Stomach (tissue), 9 donors: Measurements from ENCODE around the gene TLCD1. TPM values are rescaled to one million over a fixed set of nuclear protein-coding genes. Genes with fewer than 3 reads are reported as not detected.

Source experiments
- DNase-seq, 2 donors: peaks; one replicate each; pipeline versions ENCODE4 v3.0.0 to v3.0.0-alpha.2; 2013 to 2019
- H3K27ac ChIP-seq, 5 donors: fragments of 200-600 bp in 4 of 5; sonication (generic) in 4 of 5; one replicate each; pipeline ENCODE4 v1.5.1; 2013 to 2019; ENCODE audit warnings: mild to moderate bottlenecking in 1 of 5, moderate library complexity in 1 of 5
- H3K27me3 ChIP-seq, 3 donors: fragments of 200-600 bp; sonication (generic); one replicate each; pipeline ENCODE4 v1.5.1; 2017 to 2019; ENCODE audit warnings: mixed run types in 1 of 3
- H3K36me3 ChIP-seq, 4 donors: fragments of 200-600 bp; sonication (generic); 1 replicate in 3 of 4; 2 replicates in 1 of 4; pipeline ENCODE4 v1.5.1; 2016 to 2019
- H3K4me1 ChIP-seq, 4 donors: fragments of 200-600 bp; sonication (generic); one replicate each; pipeline ENCODE4 v1.5.1; 2016 to 2019
- H3K4me3 ChIP-seq, 4 donors: fragments of 200-600 bp; sonication (generic) in 3 of 4; one replicate each; pipeline ENCODE4 v1.5.1; 2016 to 2019; ENCODE audit warnings: mild to moderate bottlenecking in 1 of 4
- H3K9me3 ChIP-seq, 4 donors: fragments of 200-600 bp; sonication (generic); one replicate each; pipeline ENCODE4 v1.5.1; 2016 to 2019
- CTCF ChIP-seq, 7 experiments: fragments of 450-650 bp in 4 of 7; fragments of 200-600 bp in 3 of 7; sonication (generic) in 3 of 7; IDR thresholded peaks; one replicate each; pipeline ENCODE4 v1.5.1; 2016 to 2019; ENCODE audit warnings: antibody characterized with exemption in 7 of 7, control low read depth in 2 of 7, mild to moderate bottlenecking in 1 of 7
- EP300 ChIP-seq: sonication (generic); formaldehyde crosslinking; IDR thresholded peaks from one replicate; pipeline ENCODE4 v1.6.1; 2017; ENCODE audit warnings: antibody characterized with exemption
- POLR2A ChIP-seq, 4 donors: fragments of 450-650 bp; IDR thresholded peaks; one replicate each; pipeline ENCODE4 v1.6.1; 2016; ENCODE audit warnings: antibody characterized with exemption in 4 of 4, control low read depth in 2 of 4, mild to moderate bottlenecking in 1 of 4, moderate library complexity in 1 of 4
- POLR2AphosphoS5 ChIP-seq, 3 donors: sonication (generic); formaldehyde crosslinking; IDR thresholded peaks; one replicate each; pipeline ENCODE4 v1.6.1; 2016; ENCODE audit warnings: antibody characterized with exemption in 3 of 3
- WGBS, 5 donors: extraction: QIAGEN DNeasy Blood & Tissue Kit in 3 of 5; methylation state at CpG; one replicate each; pipeline versions ENCODE4 v1.1.5 to v1.1.7; 2013 to 2018; 5-methylcytosine and 5-hydroxymethylcytosine counted together
- intact Hi-C: fragments of 100-400 bp; cut with DNase I; formaldehyde crosslinking; loops from one replicate; pipeline ENCODE4 v1.15.1; 2023; ENCODE audit warnings: low total_unique reads
- polyA plus RNA-seq, 3 donors: library from polyadenylated mRNA; stranded (reverse); fragments of 200-250 nt; gene quantifications; one replicate each; pipeline ENCODE4 v1.2.3, GENCODE V29; 2013
- total RNA-seq, 5 donors: library from RNA; depleted of rRNA; stranded (reverse); fragments of >200 nt; gene quantifications; one replicate each; pipeline versions ENCODE4 v1.1.0 to v1.2.3, GENCODE V29; 2014 to 2016
- donor health status: healthy with polysubstance abuse.
- donor health status: Bipolar disorder and iron deficiency.
- donor health status: healthy.

TLCD1 gene
- total and polyA plus RNA-seq, 8 donors: 2.6 to 21.0 (median 10.0) TPM; not detected in 2

GRCh38 chr17:28758411-28759121, 32.5 kb upstream of the TLCD1 start:
- no peaks in the 10 kb centered on the region for H3K9me3 ChIP-seq
- H3K27me3 ChIP-seq: no peaks in the 10 kb centered on the region
- no peak overlapping the region for H3K4me3 ChIP-seq
- H3K36me3 ChIP-seq: peaks cover 19 to 52% (median 43%) of the 10 kb centered on the region in 4 donors
- no peak for TF ChIP-seq EP300
- no peak for TF ChIP-seq POLR2A (IDR thresholded peaks at IDR 0.05)
- no peak for TF ChIP-seq POLR2AphosphoS5 (IDR thresholded peaks at IDR 0.05)
- TF ChIP-seq CTCF (IDR thresholded peaks at IDR 0.05): no peak
- no peak overlapping the region for H3K27ac ChIP-seq
- DNase-seq: no peak
- H3K4me1 ChIP-seq: peaks cover 0 to 32% (median 20%) of the 10 kb centered on the region in 4 donors
- intact Hi-C loops: no loop called here
- 93 to 96% (median 96%) methylated on average over 24 to 32 of the region's 32 CpGs for WGBS, 5 donors

- peak overlapping the region in 3 of 5 donors; percentile 5 to 39 (median 13) for H3K27ac ChIP-seq
Observed at GRCh38 chr17:28756049-28756804, 30.2 kb upstream of the TLCD1 start.

GRCh38 chr17:28755486-28755885, 29.5 kb upstream of the TLCD1 start:
- WGBS, 5 donors: 80 to 87% (median 83%) methylated on average over 7 of the region's 7 CpGs
- H3K36me3 ChIP-seq: peaks cover 27 to 58% (median 48%) of the 10 kb centered on the region in 4 donors
- H3K9me3 ChIP-seq: no peaks in the 10 kb centered on the region
- intact Hi-C loops: no loop called here
- no peak for TF ChIP-seq EP300
- TF ChIP-seq POLR2A (IDR thresholded peaks at IDR 0.05): no peak
- no peak for TF ChIP-seq POLR2AphosphoS5 (IDR thresholded peaks at IDR 0.05)
- TF ChIP-seq CTCF (IDR thresholded peaks at IDR 0.05): no peak
- peaks cover 0 to 18% (median 11%) of the 10 kb centered on the region in 4 donors for H3K4me1 ChIP-seq
- H3K4me3 ChIP-seq: no peak overlapping the region
- DNase-seq: no peak
- H3K27me3 ChIP-seq: no peaks in the 10 kb centered on the region
- H3K27ac ChIP-seq: peak overlapping the region in 1 of 5 donors; percentile 5

More at GRCh38 chr17:28756049-28756804, 30.2 kb upstream of the TLCD1 start:
- intact Hi-C loops: no loop called here
- H3K36me3 ChIP-seq: peaks cover 27 to 57% (median 49%) of the 10 kb centered on the region in 4 donors
- peaks cover 1 to 17% (median 10%) of the 10 kb centered on the region in 4 donors for H3K4me1 ChIP-seq
- H3K9me3 ChIP-seq: no peaks in the 10 kb centered on the region
- TF ChIP-seq POLR2AphosphoS5 (IDR thresholded peaks at IDR 0.05): peak in 1 of 3 donors; percentile 8
- no peak for TF ChIP-seq POLR2A (IDR thresholded peaks at IDR 0.05)
- TF ChIP-seq CTCF (IDR thresholded peaks at IDR 0.05): no peak
- TF ChIP-seq EP300: no peak
- WGBS, 5 donors: 51 to 67% (median 57%) methylated on average over 5 of the region's 5 CpGs
- no peak for DNase-seq
- no peak overlapping the region for H3K4me3 ChIP-seq
- no peaks in the 10 kb centered on the region for H3K27me3 ChIP-seq

GRCh38 chr17:28751600-28752366, 25.8 kb upstream of the TLCD1 start:
- Histone ChIP-seq H3K27me3 (no peaks in the 10 kb centered on the region), H3K4me1 (peaks cover 31 to 55% (median 44%) of the 10 kb centered on the region in 4 donors), H3K9me3 (no peaks in the 10 kb centered on the region), H3K4me3 (no peak overlapping the region), H3K36me3 (peaks cover 30 to 52% (median 40%) of the 10 kb centered on the region in 4 donors), H3K27ac (no peak overlapping the region)
- intact Hi-C loops: no loop called here
- no peak for DNase-seq
- no peak for TF ChIP-seq EP300
- no peak for TF ChIP-seq POLR2AphosphoS5 (IDR thresholded peaks at IDR 0.05)
- TF ChIP-seq POLR2A (IDR thresholded peaks at IDR 0.05): no peak
- no peak for TF ChIP-seq CTCF (IDR thresholded peaks at IDR 0.05)
- WGBS, 5 donors: 86 to 91% (median 90%) methylated on average over 10 of the region's 10 CpGs
